ENCODE measurements around the gene SDF2L1. TPM values are rescaled to one million over a fixed set of nuclear protein-coding genes. Genes with fewer than 3 reads are reported as not detected.

The SDF2L1 gene
- total and polyA plus RNA-seq, 2 of the 13 experiments (the other 11 are each of a cell fraction or from before 2014, with no cell fraction given) = 18.0 to 57.4 TPM

GRCh38 chr22:21677606-21678443 lies 35.7 kb downstream of the SDF2L1 start (continued):
- peak; percentile 95 for TF ChIP-seq HNRNPL (IDR thresholded peaks at IDR 0.05; ENCODE audit: low read depth, low read length)
- no peak for TF ChIP-seq ZUFSP (CRISPR knock-in tag; IDR thresholded peaks at IDR 0.05; ENCODE audit: borderline replicate concordance)
- TF ChIP-seq TBX2 (CRISPR knock-in tag; IDR thresholded peaks at IDR 0.05; ENCODE audit: borderline replicate concordance) = peak; percentile 61; the same call in 1 of the 2 replicates
- TF ChIP-seq MAX (IDR thresholded peaks at IDR 0.05) = peak; percentile 88
- TF ChIP-seq FOSL2 (CRISPR knock-in tag; IDR thresholded peaks at IDR 0.05) = no peak
- no peak for TF ChIP-seq ZNF83 (CRISPR knock-in tag; IDR thresholded peaks at IDR 0.05; ENCODE audit: borderline replicate concordance)
- TF ChIP-seq ZNF740 (CRISPR knock-in tag; IDR thresholded peaks at IDR 0.05) = 0 out of 2 replicates have a peak, but pooled peaks have one; percentile 19
- no peak for TF ChIP-seq BRCA1 (CRISPR knock-in tag; IDR thresholded peaks at IDR 0.05)
- peak; percentile 80 for TF ChIP-seq GATAD2A (CRISPR knock-in tag; IDR thresholded peaks at IDR 0.05)
- TF ChIP-seq ZXDC (CRISPR knock-in tag; IDR thresholded peaks at IDR 0.05) = peak; percentile 32; the same call in 1 of the 2 replicates
- TF ChIP-seq DMAP1 (CRISPR knock-in tag; IDR thresholded peaks at IDR 0.05) = peak; percentile 62
- peak; percentile 63 for TF ChIP-seq TFDP2 (CRISPR knock-in tag; IDR thresholded peaks at IDR 0.05)
- no peak for TF ChIP-seq NAIF1 (CRISPR knock-in tag; IDR thresholded peaks at IDR 0.05; ENCODE audit: borderline replicate concordance)
- no peak for TF ChIP-seq HMGA1 (CRISPR knock-in tag; conservative IDR thresholded peaks at IDR 0.05)
- no peak; the same call in 1 of the 2 replicates for TF ChIP-seq KDM2A (CRISPR knock-in tag; IDR thresholded peaks at IDR 0.05; ENCODE audit: borderline replicate concordance, low read depth)
- TF ChIP-seq ZBTB37 (CRISPR knock-in tag; IDR thresholded peaks at IDR 0.05) = no peak
- no peak for TF ChIP-seq ZSCAN12 (CRISPR knock-in tag; IDR thresholded peaks at IDR 0.05)
- TF ChIP-seq ZNF362 (CRISPR knock-in tag; IDR thresholded peaks at IDR 0.05; ENCODE audit: borderline replicate concordance) = no peak; the same call in 1 of the 2 replicates
